Ovary (tissue), 9 donors: ENCODE data around the gene NR1H2. TPM values are rescaled to one million over a fixed set of nuclear protein-coding genes. Genes with fewer than 3 reads are reported as not detected.

Source experiments
- DNase-seq, 5 donors: peaks; one replicate each; pipeline ENCODE4 v3.0.0-alpha.2; 2019 to 2020
- H3K27ac ChIP-seq, 2 donors: fragments of 200-600 bp; one replicate each; pipeline versions ENCODE4 v1.5.1 to v1.8.0; 2019 to 2022
- H3K27me3 ChIP-seq: fragments of 200-600 bp; one replicate; pipeline ENCODE4 v1.8.0; 2022
- H3K36me3 ChIP-seq: fragments of 200-600 bp; sonication (generic); one replicate; pipeline ENCODE4 v1.5.1; 2019
- H3K4me1 ChIP-seq: one replicate; pipeline ENCODE4 v1.8.1; 2013; ENCODE audit warnings: mild to moderate bottlenecking, moderate library complexity; ENCODE audit not compliant: insufficient read depth
- H3K4me3 ChIP-seq: fragments of 200-600 bp; sonication (generic); one replicate; pipeline ENCODE4 v1.5.1; 2017
- H3K9me3 ChIP-seq, 2 donors: fragments of 200-600 bp in 1 of 2; sonication (generic) in 1 of 2; one replicate each; pipeline versions ENCODE4 v1.5.1 to v1.8.1; 2013 to 2019; ENCODE audit warnings: mild to moderate bottlenecking in 1 of 2, moderate library complexity in 1 of 2
- EP300 ChIP-seq: sonication (generic); formaldehyde crosslinking; IDR thresholded peaks from one replicate; pipeline ENCODE4 v1.6.1; 2017; ENCODE audit warnings: antibody characterized with exemption
- POLR2A ChIP-seq: fragments of 450-650 bp; IDR thresholded peaks from one replicate; pipeline ENCODE4 v1.6.1; 2017; ENCODE audit warnings: antibody characterized with exemption, mild to moderate bottlenecking, moderate library complexity
- WGBS, 3 donors: extraction: QIAGEN DNeasy Blood & Tissue Kit in 1 of 3; methylation state at CpG; one replicate each; pipeline versions ENCODE4 v1.1.5 to v1.1.7; 2013 to 2017; 5-methylcytosine and 5-hydroxymethylcytosine counted together
- intact Hi-C, 4 donors: fragments of 100-400 bp; cut with DNase I; formaldehyde crosslinking; loops; one replicate each; pipeline versions ENCODE4 v1.11.0 to v1.15.1; 2022 to 2023
- polyA plus RNA-seq, 2 donors: library from polyadenylated mRNA; stranded (reverse); fragments of 200-250 nt in 1 of 2; fragments of 350-450 nt in 1 of 2; fragmentation: Illumina TruSeq in 1 of 2; extraction: RNeasy Lipid Tissue Mini Kit (QIAGEN cat#74804) in 1 of 2; gene quantifications; one replicate each; pipeline ENCODE4 v1.2.3, GENCODE V29; 2013 to 2014
- total RNA-seq, 7 donors: library from RNA; depleted of rRNA in 2 of 7; stranded (reverse); fragments of >200 nt in 2 of 7; fragmentation: NEBNext Ultra II Directional in 3 of 7; extraction: Animal tissue kit (Norgen Biotek cat#: 25700) in 3 of 7; gene quantifications; one replicate each; pipeline versions ENCODE4 v1.1.0 to v1.2.4, GENCODE V29; 2016 to 2023
- TF ChIP-seq, protein P1 (sequence below), 3 donors: fragments of 450-650 bp in 2 of 3; fragments of 200-600 bp in 1 of 3; IDR thresholded peaks; one replicate each; pipeline versions ENCODE4 v1.5.1 to v1.8.0; 2016 to 2022; ENCODE audit warnings: antibody characterized with exemption in 3 of 3, mild to moderate bottlenecking in 1 of 3
- donor health status: DM: no; HTN: no; CAD: no; lungs with moderate emphysema.
- donor health status: DM: no; HTN: no; CAD: no.
- donor health status: Bipolar disorder and iron deficiency.
- donor health status: DM: yes; HTN: yes; CAD: no.
- donor health status: DM: no; HTN: no; CAD: no.
- donor health status: DM: yes; HTN: yes; CAD: no.

NR1H2 gene
- total and polyA plus RNA-seq, 9 donors, result 11.5 to 84.2 (median 62.3) TPM

DNA sequence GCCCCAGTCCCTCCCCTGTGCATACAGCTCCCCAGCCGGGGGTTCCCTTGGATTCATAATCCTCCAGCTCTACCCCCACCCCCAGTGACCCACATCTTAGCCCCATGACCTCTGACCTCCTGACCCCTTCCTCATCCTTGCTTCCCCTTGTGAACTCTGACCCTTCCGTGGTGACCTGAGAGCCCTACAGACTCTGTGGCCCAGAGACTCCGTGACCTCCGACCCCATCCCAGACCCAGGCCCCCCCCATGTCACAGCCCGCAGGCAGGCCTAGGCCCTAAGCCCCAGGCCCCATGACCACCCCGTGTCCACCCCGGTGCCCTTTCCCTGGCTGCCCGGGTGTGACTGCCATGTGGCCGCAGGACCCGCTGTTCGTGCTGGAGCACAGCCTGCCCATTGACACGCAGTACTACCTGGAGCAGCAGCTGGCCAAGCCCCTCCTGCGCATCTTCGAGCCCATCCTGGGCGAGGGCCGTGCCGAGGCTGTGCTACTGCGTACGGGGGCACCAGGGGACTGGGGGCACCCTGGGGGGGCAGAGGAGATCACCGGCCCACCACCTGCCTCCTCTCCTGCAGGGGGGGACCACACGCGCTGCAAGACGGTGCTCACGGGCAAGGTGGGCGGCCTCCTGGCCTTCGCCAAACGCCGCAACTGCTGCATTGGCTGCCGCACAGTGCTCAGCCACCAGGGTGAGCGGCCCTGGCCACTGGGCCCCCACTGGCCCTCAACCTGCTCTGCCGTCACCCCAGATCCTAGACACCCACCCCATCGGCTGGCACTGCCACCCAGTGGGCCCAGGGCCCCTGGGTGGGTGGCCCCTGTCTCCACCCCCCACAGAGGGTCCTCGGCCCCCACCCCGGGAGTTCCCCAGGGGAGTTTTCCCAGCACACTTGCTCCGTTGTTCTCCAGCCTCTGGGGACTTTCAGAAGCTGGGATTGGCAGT lies 40.0 kb downstream of the NR1H2 start:
- TF ChIP-seq POLR2A (no peak), EP300 (no peak)
- TF ChIP-seq, protein P1, sequence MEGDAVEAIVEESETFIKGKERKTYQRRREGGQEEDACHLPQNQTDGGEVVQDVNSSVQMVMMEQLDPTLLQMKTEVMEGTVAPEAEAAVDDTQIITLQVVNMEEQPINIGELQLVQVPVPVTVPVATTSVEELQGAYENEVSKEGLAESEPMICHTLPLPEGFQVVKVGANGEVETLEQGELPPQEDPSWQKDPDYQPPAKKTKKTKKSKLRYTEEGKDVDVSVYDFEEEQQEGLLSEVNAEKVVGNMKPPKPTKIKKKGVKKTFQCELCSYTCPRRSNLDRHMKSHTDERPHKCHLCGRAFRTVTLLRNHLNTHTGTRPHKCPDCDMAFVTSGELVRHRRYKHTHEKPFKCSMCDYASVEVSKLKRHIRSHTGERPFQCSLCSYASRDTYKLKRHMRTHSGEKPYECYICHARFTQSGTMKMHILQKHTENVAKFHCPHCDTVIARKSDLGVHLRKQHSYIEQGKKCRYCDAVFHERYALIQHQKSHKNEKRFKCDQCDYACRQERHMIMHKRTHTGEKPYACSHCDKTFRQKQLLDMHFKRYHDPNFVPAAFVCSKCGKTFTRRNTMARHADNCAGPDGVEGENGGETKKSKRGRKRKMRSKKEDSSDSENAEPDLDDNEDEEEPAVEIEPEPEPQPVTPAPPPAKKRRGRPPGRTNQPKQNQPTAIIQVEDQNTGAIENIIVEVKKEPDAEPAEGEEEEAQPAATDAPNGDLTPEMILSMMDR (IDR thresholded peaks at IDR 0.05), result no peak

DNA sequence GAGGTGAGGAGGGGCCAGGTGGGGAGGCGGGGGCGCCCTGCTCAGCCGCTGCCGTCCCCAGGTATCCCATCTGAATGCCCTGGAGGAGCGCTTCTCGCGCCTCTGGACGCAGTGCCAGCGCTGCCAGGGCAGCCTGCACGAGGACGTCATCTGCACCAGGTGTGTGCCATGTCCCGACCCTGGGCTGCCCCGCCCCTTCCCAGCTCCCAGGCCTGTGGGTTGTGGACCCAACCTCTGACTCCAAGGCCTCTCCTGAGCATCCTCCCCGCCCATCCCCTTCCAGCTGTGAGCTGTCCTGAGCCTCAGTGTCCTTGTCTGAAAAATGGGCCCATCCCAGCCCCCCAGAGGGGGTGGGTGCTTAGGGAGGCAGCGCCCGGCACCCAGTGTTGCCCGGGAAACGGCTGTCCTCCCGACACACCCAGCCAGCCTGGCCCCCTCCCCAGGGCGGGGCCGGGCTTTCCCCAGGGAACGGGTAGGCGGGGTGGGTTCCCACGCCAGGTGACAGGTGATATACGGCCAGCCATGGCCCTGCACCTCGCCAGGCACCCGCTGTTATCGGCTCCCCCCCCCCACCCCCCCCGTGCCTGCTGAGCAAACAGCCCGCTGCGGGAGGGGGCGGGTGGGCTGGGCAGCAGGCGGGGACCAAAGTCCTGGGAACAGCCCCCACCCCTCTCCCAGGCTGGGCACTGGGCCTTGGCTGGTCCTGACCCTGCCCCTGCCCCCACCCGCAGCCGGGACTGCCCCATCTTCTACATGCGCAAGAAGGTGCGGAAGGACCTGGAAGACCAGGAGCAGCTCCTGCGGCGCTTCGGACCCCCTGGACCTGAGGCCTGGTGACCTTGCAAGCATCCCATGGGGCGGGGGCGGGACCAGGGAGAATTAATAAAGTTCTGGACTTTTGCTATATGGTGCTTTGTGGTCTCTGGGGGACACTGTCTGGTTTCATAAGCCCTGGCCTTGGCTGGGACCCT lies 41.1 kb downstream of the NR1H2 start:
- Histone ChIP-seq H3K36me3 (no peaks in the 10 kb centered on the region), H3K27me3 (no peaks in the 10 kb centered on the region), H3K27ac (no peak overlapping the region), H3K9me3 (no peaks in the 10 kb centered on the region), H3K4me3 (no peak overlapping the region), H3K4me1 (peaks cover 2% of the 10 kb centered on the region)
- DNase-seq, result no peak
- TF ChIP-seq EP300 (no peak), POLR2A (no peak)
- TF ChIP-seq, protein P1 (IDR thresholded peaks at IDR 0.05), result no peak
- intact Hi-C loops, result loop anchor here in 2 of 4 donors (5.0 to 10.0 kb wide), 3 partner anchors 53 to 273 kb away; partner anchors contain the start of gene NAPSA (in 1 of the 2)
- WGBS, 3 donors, result 59 to 70% (median 61%) methylated on average over 34 to 42 of the region's 42 CpGs

More for the DNA sequence above, 40.0 kb downstream of the NR1H2 start:
- Histone ChIP-seq H3K27ac (no peak overlapping the region), H3K27me3 (no peaks in the 10 kb centered on the region), H3K9me3 (no peaks in the 10 kb centered on the region), H3K4me1 (peaks cover 2% of the 10 kb centered on the region), H3K36me3 (no peaks in the 10 kb centered on the region), H3K4me3 (no peak overlapping the region)
- 81 to 85% (median 84%) methylated on average over 15 to 35 of the region's 35 CpGs for WGBS, 3 donors
- no peak for DNase-seq
- intact Hi-C loops, result loop anchor here in 2 of 4 donors (5.0 to 10.0 kb wide), 3 partner anchors 52 to 272 kb away; partner anchors contain the start of gene NAPSA (in 1 of the 2)

DNA sequence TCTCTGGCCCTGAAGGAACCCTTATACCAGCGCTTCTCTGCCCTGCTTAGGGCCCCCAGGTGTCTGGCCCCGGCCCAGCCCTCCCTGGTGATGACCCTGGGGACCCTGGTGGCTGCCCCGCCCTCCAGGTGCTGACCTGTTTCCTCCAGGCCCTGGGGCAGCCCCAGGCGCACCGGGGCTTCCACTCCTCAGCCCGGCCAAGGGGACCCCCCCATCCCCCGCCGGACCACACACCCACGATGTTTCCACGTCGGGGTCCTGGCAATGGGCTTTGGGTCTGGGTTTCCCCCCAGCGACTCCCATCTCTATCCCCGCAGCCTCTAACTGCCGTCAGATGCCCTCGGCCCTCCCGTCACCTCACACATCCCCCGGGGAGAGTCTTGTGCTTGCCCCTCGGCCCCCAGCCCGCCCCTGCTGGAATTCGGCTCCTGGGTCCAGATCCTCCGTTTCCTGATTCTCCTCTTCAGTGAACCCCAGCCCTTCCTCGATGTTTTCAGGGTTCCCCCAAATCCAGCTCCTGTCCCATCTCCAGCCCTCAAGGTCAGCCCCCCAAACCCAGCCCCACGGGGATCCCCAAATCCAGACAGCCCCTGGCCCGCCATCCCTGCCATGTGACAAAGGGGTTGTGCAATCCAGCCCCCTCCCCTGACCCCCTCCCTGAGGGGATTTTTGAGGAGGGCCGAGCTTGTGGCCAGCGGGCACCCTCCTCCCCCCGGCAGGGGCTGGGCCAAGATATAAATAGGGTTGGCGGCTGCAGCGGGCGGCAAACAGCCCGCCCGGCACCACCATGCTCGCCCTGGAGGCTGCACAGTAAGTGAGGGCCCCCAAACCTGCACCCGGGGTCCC lies 42.1 kb downstream of the NR1H2 start, which contains the start of gene SPIB:
Gene SPIB (plus strand): TSS at position 763 of the 846 bp plus-strand sequence. CDS start 25 bp downstream, at position 788.
- TF ChIP-seq POLR2A (no peak), EP300 (no peak)
- TF ChIP-seq, protein P1 (IDR thresholded peaks at IDR 0.05), result no peak
- H3K27ac ChIP-seq, result no peak within 1 kb of the TSS
- H3K27me3 ChIP-seq, result no peaks in the 10 kb centered on the region
- WGBS, 3 donors, result 17 to 28% (median 26%) methylated on average over 31 to 34 of the region's 34 CpGs
- DNase-seq, result no peak
- H3K4me3 ChIP-seq, result no peak within 1 kb of the TSS
- no peaks in the 10 kb centered on the region for H3K36me3 ChIP-seq
- no peaks in the 10 kb centered on the region for H3K9me3 ChIP-seq
- peaks cover 2% of the 10 kb centered on the region for H3K4me1 ChIP-seq
- intact Hi-C loops, result loop anchor here in 2 of 4 donors (5.0 to 10.0 kb wide), 3 partner anchors 54 to 274 kb away; partner anchors contain the start of gene NAPSA (in 1 of the 2)
